ENCODE results near the gene PEA15. TPM values are rescaled to one million over a fixed set of nuclear protein-coding genes. Genes with fewer than 3 reads are reported as not detected.

The PEA15 gene
- total and polyA plus RNA-seq, 4 donors: 8.1 to 44.5 (median 11.1) TPM

DNA sequence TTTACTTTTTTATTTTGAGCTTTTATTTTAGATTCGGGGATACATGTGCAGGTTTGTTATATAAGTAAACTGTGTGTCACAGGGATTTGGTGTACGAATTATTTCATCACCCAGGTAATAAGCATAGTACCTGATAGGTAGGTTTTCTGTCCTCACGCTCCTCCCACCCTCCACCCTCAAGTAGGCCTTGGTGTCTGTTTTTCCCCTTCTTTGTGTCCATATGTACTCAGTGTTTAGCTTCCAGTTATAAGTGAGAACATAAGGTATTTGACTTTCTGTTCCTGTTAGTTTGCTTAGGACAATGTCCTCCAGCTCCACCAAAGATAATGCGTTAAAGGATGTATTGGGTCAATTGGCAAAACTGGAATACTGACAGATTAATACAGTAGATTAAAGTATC, 48.0 kb upstream of the PEA15 start:
- no peaks in the 10 kb centered on the region for H3K9me3 ChIP-seq (ENCODE audit: control insufficient read depth in 4 of 4, low read length in 3 of 4)
- H3K27ac ChIP-seq (ENCODE audit: low read depth in 1 of 2, low read length in 2 of 2): no peak overlapping the region
- no peaks in the 10 kb centered on the region for H3K4me1 ChIP-seq (ENCODE audit: control insufficient read depth in 4 of 4, insufficient read depth in 4 of 4, low read length in 3 of 4)
- no peak overlapping the region for H3K4me3 ChIP-seq (ENCODE audit: low read depth in 1 of 3, low read length in 3 of 3)
- no peak for DNase-seq (ENCODE audit: low spot score)
- no peak overlapping the region for H3K9ac ChIP-seq (ENCODE audit: low read depth in 1 of 2, low read length in 2 of 2)
- WGBS: 68% methylated on average over 4 of the region's 4 CpGs
- H3K36me3 ChIP-seq (ENCODE audit: control insufficient read depth in 4 of 4, insufficient read depth in 3 of 4, low read depth in 1 of 4, low read length in 3 of 4): no peaks in the 10 kb centered on the region
- TF ChIP-seq FOXA1 (IDR thresholded peaks at IDR 0.05) (no peak), SP1 (IDR thresholded peaks at IDR 0.05) (no peak), YY1 (IDR thresholded peaks at IDR 0.05) (no peak), GABPA (IDR thresholded peaks at IDR 0.05 in 1 of 2, conservative IDR thresholded peaks at IDR 0.05 in 1 of 2) (no peak), CTCF (IDR thresholded peaks at IDR 0.05; ENCODE audit: low read depth, low read length, missing input control) (no peak), JUND (IDR thresholded peaks at IDR 0.05) (no peak), RAD21 (IDR thresholded peaks at IDR 0.05) (no peak)
- TF ChIP-seq, protein P1, sequence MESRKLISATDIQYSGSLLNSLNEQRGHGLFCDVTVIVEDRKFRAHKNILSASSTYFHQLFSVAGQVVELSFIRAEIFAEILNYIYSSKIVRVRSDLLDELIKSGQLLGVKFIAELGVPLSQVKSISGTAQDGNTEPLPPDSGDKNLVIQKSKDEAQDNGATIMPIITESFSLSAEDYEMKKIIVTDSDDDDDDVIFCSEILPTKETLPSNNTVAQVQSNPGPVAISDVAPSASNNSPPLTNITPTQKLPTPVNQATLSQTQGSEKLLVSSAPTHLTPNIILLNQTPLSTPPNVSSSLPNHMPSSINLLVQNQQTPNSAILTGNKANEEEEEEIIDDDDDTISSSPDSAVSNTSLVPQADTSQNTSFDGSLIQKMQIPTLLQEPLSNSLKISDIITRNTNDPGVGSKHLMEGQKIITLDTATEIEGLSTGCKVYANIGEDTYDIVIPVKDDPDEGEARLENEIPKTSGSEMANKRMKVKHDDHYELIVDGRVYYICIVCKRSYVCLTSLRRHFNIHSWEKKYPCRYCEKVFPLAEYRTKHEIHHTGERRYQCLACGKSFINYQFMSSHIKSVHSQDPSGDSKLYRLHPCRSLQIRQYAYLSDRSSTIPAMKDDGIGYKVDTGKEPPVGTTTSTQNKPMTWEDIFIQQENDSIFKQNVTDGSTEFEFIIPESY (IDR thresholded peaks at IDR 0.05): no peak
- H3K27me3 ChIP-seq (ENCODE audit: control insufficient read depth in 4 of 4, insufficient read depth in 4 of 4, low read length in 3 of 4): no peaks in the 10 kb centered on the region

DNA sequence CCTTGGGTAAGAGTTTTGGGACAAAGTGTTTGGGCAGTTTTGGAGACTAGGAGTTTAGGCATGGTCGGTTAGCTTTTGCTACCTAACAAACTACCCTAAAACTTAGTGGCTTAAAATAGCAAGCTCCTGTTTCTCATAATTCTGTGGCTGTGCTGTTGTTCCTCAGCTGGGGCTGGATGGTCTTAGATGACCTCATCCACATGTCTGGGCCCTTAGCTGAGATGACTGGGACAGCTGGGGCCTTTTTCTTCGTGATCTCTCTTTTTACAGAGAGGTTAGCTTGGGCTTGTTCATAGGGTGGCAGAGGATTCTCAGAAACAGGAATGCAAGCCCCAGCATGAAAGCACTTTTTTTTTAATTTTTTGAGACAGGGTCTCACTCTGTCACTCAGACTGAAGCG, 47.2 kb upstream of the PEA15 start:
- TF ChIP-seq REST (IDR thresholded peaks at IDR 0.05): no peak
- no peak for TF ChIP-seq JUND (IDR thresholded peaks at IDR 0.05)
- TF ChIP-seq, protein P2, sequence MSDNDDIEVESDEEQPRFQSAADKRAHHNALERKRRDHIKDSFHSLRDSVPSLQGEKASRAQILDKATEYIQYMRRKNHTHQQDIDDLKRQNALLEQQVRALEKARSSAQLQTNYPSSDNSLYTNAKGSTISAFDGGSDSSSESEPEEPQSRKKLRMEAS (IDR thresholded peaks at IDR 0.05): no peak
- no peak for TF ChIP-seq RAD21 (IDR thresholded peaks at IDR 0.05)
- no peak for TF ChIP-seq HNF4G (IDR thresholded peaks at IDR 0.05)
- no peak for TF ChIP-seq HNF4A (conservative IDR thresholded peaks at IDR 0.05)
- TF ChIP-seq SP1 (IDR thresholded peaks at IDR 0.05): no peak
- no peak overlapping the region for H3K4me3 ChIP-seq (ENCODE audit: low read depth in 1 of 3, low read length in 3 of 3)
- no peak for DNase-seq (ENCODE audit: low spot score)
- WGBS: 92% methylated on average over 3 of the region's 3 CpGs
- H3K9ac ChIP-seq (ENCODE audit: low read depth in 1 of 2, low read length in 2 of 2): no peak overlapping the region
- no peaks in the 10 kb centered on the region for H3K9me3 ChIP-seq (ENCODE audit: control insufficient read depth in 4 of 4, low read length in 3 of 4)
- H3K36me3 ChIP-seq (ENCODE audit: control insufficient read depth in 4 of 4, insufficient read depth in 3 of 4, low read depth in 1 of 4, low read length in 3 of 4): no peaks in the 10 kb centered on the region
- no peaks in the 10 kb centered on the region for H3K4me1 ChIP-seq (ENCODE audit: control insufficient read depth in 4 of 4, insufficient read depth in 4 of 4, low read length in 3 of 4)
- no peak overlapping the region for H3K27ac ChIP-seq (ENCODE audit: low read depth in 1 of 2, low read length in 2 of 2)
- H3K27me3 ChIP-seq (ENCODE audit: control insufficient read depth in 4 of 4, insufficient read depth in 4 of 4, low read length in 3 of 4): no peaks in the 10 kb centered on the region
